HepG2 (cell line): ENCODE results near the gene TOPBP1. TPM values are rescaled to one million over a fixed set of nuclear protein-coding genes. Genes with fewer than 3 reads are reported as not detected.

Source experiments
- ATAC-seq: fragments of 200-7000 bp; cut with Tn5 transposase; 3 replicates; pipeline ENCODE4 v1.9.1; 2020; ENCODE audit warnings: mild to moderate bottlenecking, moderate library complexity
- BruUV-seq: library from RNA; stranded (reverse); fragments of 400-500 nt; replicated peaks from 2 replicates; lab custom pipeline; 2021; lab: Mats Ljungman, UMichigan
- CTCF ChIA-PET: fragments of 300-600 bp; formaldehyde crosslinking; extraction: SDS; loops from one replicate; lab custom pipeline; 2021; ENCODE audit warnings: low total read pairs, inconsistent platforms, low intra/inter-chr PET ratio; lab: Yijun Ruan, JAX
- POLR2A ChIA-PET: fragments of 350-600 bp; sonication (Branson Sonifier 250); formaldehyde crosslinking; loops from one replicate; lab custom pipeline; 2020; ENCODE audit warnings: antibody characterized with exemption, inconsistent platforms; lab: Yijun Ruan, JAX
- DNase-seq: peaks from one replicate; pipeline ENCODE4 v3.0.0-alpha.2; 2015; ENCODE audit warnings: low spot score
- FAIRE-seq: peaks from 3 replicates; lab custom pipeline; 2011; peaks lifted over from hg19 to GRCh38; lab: Jason Lieb, UNC
- H2AFZ ChIP-seq: one replicate; pipeline ENCODE4 v1.6.1; 2011; ENCODE audit warnings: low read length, inconsistent platforms
- H3K27ac ChIP-seq: fragments of 300-600 bp; 3 replicates; pipeline ENCODE4 v1.8.0; 2011; ENCODE audit warnings: mixed run types, mild to moderate bottlenecking, mixed read lengths, low read length, inconsistent platforms; ENCODE audit not compliant: insufficient read depth; ENCODE audit errors: extremely low read length
- H3K27me3 ChIP-seq, 2 experiments: fragments of 200-600 bp in 1 of 2; 2 replicates in 1 of 2; 3 replicates in 1 of 2; pipeline versions ENCODE4 v1.6.0 to v1.8.0; 2011; ENCODE audit warnings: low read length in 2 of 2, mild to moderate bottlenecking in 2 of 2, moderate library complexity in 2 of 2, inconsistent platforms in 1 of 2; ENCODE audit not compliant: insufficient read depth in 2 of 2, control insufficient read depth in 1 of 2
- H3K36me3 ChIP-seq, 2 experiments: fragments of 200-600 bp in 1 of 2; replicated peaks in 1 of 2; 2 replicates in 1 of 2; 3 replicates in 1 of 2; pipeline versions ENCODE4 v1.5.1 to v1.8.0; 2011; ENCODE audit warnings: low read length in 2 of 2, inconsistent platforms in 1 of 2; ENCODE audit not compliant: insufficient read depth in 2 of 2, control insufficient read depth in 1 of 2
- H3K4me1 ChIP-seq: 2 replicates; pipeline ENCODE4 v1.5.1; 2012; ENCODE audit warnings: low read length, inconsistent platforms; ENCODE audit not compliant: insufficient read depth
- H3K4me2 ChIP-seq: 2 replicates; pipeline ENCODE4 v1.6.0; 2011; ENCODE audit warnings: low read depth, low read length, inconsistent platforms
- H3K4me3 ChIP-seq, 3 experiments: fragments of 200-600 bp in 1 of 3; sonication (generic), shearing (Covaris generic) in 1 of 3; replicated peaks in 1 of 3; 2 replicates each; pipeline ENCODE4 v1.5.1; 2011 to 2016; ENCODE audit warnings: low read length in 3 of 3, inconsistent platforms in 2 of 3, low read depth in 2 of 3, mild to moderate bottlenecking in 2 of 3, control low read depth in 1 of 3, mixed read lengths in 1 of 3; ENCODE audit not compliant: insufficient read depth in 1 of 3
- H3K79me2 ChIP-seq: one replicate; pipeline ENCODE4 v1.6.1; 2011; ENCODE audit warnings: low read length, inconsistent platforms; ENCODE audit not compliant: insufficient read depth
- H3K9ac ChIP-seq: 2 replicates; pipeline ENCODE4 v1.6.0; 2011; ENCODE audit warnings: mild to moderate bottlenecking, low read depth, low read length, inconsistent platforms; ENCODE audit not compliant: insufficient read depth
- H3K9me3 ChIP-seq: 2 replicates; pipeline ENCODE4 v1.5.1; 2012; ENCODE audit warnings: mild to moderate bottlenecking, low read length
- H4K20me1 ChIP-seq: 2 replicates; pipeline ENCODE4 v1.6.0; 2011; ENCODE audit warnings: inconsistent platforms, mild to moderate bottlenecking, low read length, moderate library complexity; ENCODE audit not compliant: insufficient read depth
- AGO2 ChIP-seq: fragments of 200-400 bp; formaldehyde crosslinking; optimal IDR thresholded peaks from 2 replicates; pipeline ENCODE3; 2017; ENCODE audit warnings: mild to moderate bottlenecking, low read depth, low read length, moderate library complexity
- ZNF17 ChIP-seq: sonication (generic); formaldehyde crosslinking; IDR thresholded peaks from 2 replicates; pipeline ENCODE4 v1.5.0; 2020; ENCODE audit warnings: mild to moderate bottlenecking, missing genetic modification reagents
- ZSCAN31 ChIP-seq: sonication (generic); formaldehyde crosslinking; IDR thresholded peaks from 2 replicates; pipeline ENCODE4 v1.5.0; 2020; ENCODE audit warnings: low read depth, mild to moderate bottlenecking, missing genetic modification reagents
- WGBS: methylation state at CpG from one replicate; pipeline ENCODE4 v1.1.6; 2017; ENCODE audit warnings: low lambda C conversion rate; 5-methylcytosine and 5-hydroxymethylcytosine counted together
- in situ Hi-C: cut with HindIII; loops from 2 replicates; pipeline ENCODE4 v1.10.0; 2017; ENCODE audit warnings: low pct_unique_long_range_greater_than_20kb; ENCODE audit not compliant: extremely low pct_ligation_motif_present
- intact Hi-C: fragments of 100-400 bp; cut with micrococcal nuclease; formaldehyde crosslinking; loops from one replicate; pipeline ENCODE4 v1.10.0; 2022; ENCODE audit not compliant: unreplicated experiment
- polyA plus RNA-seq, 8 experiments: library from polyadenylated mRNA; depleted of rRNA in 3 of 8; stranded (reverse) in 7 of 8; unstranded in 1 of 8; fragments of >200 nt; fragmentation: Illumina TruSeq in 4 of 8; extraction: Trizol in 4 of 8; gene quantifications; 2 replicates each; pipeline versions ENCODE4 v1.2.1 to v1.2.3, GENCODE V29; 2011 to 2016; ENCODE audit warnings: low read depth in 4 of 8, missing spikeins in 1 of 8, mixed read lengths in 1 of 8; ENCODE audit not compliant: insufficient read depth in 1 of 8
- total RNA-seq, 5 experiments: library from RNA; depleted of rRNA; stranded (reverse); fragments of >200 nt; fragmentation: Illumina TruSeq; extraction: Trizol; gene quantifications; 2 replicates each; pipeline ENCODE4 v1.2.3, GENCODE V29; 2016; ENCODE audit warnings: low read depth in 1 of 5
- TF ChIP-seq, protein P1 (sequence below): IDR thresholded peaks from 2 replicates; pipeline ENCODE4 v1.6.1; 2016; ENCODE audit warnings: low read depth
- TF ChIP-seq, protein P2 (sequence below): sonication (generic); formaldehyde crosslinking; IDR thresholded peaks from 2 replicates; pipeline ENCODE4 v1.8.0; 2023; ENCODE audit warnings: mild to moderate bottlenecking, missing genetic modification reagents

The TOPBP1 gene
- total and polyA plus RNA-seq, 2 of the 13 experiments (the other 11 are each of a cell fraction or from before 2014, with no cell fraction given), result 24.3 to 42.9 TPM

DNA sequence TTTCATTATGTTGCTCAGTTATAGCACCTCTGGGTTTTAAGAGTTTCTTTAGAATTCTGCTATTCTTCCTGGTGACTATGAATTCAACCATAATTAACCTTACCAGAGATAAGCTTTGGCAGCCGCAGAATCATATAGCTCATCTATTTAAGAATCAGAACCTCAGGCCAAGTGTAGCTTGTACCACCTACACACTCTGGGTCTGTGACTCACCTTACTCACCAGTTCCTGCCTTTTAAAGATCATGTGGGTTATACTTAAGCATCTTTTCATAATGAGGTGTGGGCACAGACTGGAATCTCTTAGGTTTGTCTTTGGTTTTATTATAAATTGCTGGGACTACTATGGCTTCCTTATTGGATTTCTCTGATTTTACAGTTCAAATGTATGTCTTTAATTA is 66.4 kb downstream of the TOPBP1 start:
- Histone ChIP-seq H3K27ac (no peak overlapping the region), H3K4me1 (no peaks in the 10 kb centered on the region), H3K9ac (no peak overlapping the region), H3K4me3 (no peak overlapping the region), H3K79me2 (no peaks in the 10 kb centered on the region), H3K36me3 (no peaks in the 10 kb centered on the region), H3K27me3 (no peaks in the 10 kb centered on the region; a peak in 1 of 5 replicates), H2AFZ (no peak overlapping the region), H4K20me1 (no peaks in the 10 kb centered on the region), H3K9me3 (no peaks in the 10 kb centered on the region), H3K4me2 (no peak overlapping the region)
- ChIA-PET CTCF (no interaction called here), POLR2A (interaction anchor here (1.4 kb wide), 1 partner anchor 22 kb away, joined by 4 read pairs; the partner anchor contains the start of gene CDV3)
- no peak for ATAC-seq
- intact Hi-C loops (no loop called here), in situ Hi-C loops (no loop called here)
- BruUV-seq, result no TSS peak
- 100% methylated on average over 1 of the region's 1 CpG for WGBS
- TF ChIP-seq, protein P1, sequence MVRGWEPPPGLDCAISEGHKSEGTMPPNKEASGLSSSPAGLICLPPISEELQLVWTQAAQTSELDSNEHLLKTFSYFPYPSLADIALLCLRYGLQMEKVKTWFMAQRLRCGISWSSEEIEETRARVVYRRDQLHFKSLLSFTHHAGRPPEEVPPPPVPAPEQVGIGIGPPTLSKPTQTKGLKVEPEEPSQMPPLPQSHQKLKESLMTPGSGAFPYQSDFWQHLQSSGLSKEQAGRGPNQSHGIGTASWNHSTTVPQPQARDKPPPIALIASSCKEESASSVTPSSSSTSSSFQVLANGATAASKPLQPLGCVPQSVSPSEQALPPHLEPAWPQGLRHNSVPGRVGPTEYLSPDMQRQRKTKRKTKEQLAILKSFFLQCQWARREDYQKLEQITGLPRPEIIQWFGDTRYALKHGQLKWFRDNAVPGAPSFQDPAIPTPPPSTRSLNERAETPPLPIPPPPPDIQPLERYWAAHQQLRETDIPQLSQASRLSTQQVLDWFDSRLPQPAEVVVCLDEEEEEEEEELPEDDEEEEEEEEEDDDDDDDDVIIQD, result no peak
- no peak for TF ChIP-seq AGO2
- no peak for FAIRE-seq
- DNase-seq, result no peak

DNA sequence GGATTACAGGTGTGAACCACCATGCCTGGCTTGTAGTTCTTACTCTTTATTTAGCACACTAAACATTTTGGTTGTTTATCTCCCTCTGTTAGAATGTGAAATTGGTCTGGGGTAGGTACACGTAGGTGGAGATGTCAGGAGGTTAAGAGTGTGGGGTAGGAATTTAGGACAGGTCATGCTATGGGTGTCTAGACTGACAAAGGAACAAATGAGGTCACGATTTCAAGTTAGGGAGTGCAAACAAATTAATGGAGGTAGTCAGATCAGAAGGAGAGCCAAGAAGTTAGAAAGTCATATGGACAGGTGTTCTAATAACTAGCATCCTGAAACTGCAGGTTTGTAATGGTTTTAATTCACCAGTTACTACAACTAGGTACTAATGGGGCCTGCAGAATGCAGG is 68.5 kb downstream of the TOPBP1 start:
- CTCF ChIA-PET, result no interaction called here
- TF ChIP-seq, protein P2, sequence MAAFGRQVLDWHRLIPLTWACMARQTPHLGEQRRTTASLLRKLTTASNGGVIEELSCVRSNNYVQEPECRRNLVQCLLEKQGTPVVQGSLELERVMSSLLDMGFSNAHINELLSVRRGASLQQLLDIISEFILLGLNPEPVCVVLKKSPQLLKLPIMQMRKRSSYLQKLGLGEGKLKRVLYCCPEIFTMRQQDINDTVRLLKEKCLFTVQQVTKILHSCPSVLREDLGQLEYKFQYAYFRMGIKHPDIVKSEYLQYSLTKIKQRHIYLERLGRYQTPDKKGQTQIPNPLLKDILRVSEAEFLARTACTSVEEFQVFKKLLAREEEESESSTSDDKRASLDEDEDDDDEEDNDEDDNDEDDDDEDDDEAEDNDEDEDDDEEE (CRISPR knock-in tag), result no peak
- TF ChIP-seq ZSCAN31 (CRISPR knock-in tag), result no peak
- no peak for TF ChIP-seq ZNF17 (CRISPR knock-in tag)
- no peak; the same call in 2 of the 3 replicates for ATAC-seq
- no peak for FAIRE-seq
- BruUV-seq, result no TSS peak
- H4K20me1 ChIP-seq, result 0 out of 2 replicates have a peak, but pooled peaks cover 3% of the 10 kb centered on the region
- H3K36me3 ChIP-seq, result peaks cover 1 to 3% of the 10 kb centered on the region in 2 experiments; a peak in 4 of 5 replicates
- 64% methylated on average over 2 of the region's 2 CpGs for WGBS
- no peak overlapping the region for H3K27ac ChIP-seq
- H3K4me3 ChIP-seq, result no peak overlapping the region
- intact Hi-C loops (no loop called here), in situ Hi-C loops (no loop called here)
- H3K9ac ChIP-seq, result no peak overlapping the region
- POLR2A ChIA-PET, result no interaction called here
- no peak overlapping the region for H2AFZ ChIP-seq
- H3K4me2 ChIP-seq, result no peak overlapping the region
- no peaks in the 10 kb centered on the region for H3K79me2 ChIP-seq
- H3K9me3 ChIP-seq, result no peaks in the 10 kb centered on the region
- H3K27me3 ChIP-seq, result no peaks in the 10 kb centered on the region; a peak in 1 of 5 replicates
- no peaks in the 10 kb centered on the region for H3K4me1 ChIP-seq
- DNase-seq, result no peak
